ENCODE data around the gene PAH.

DNA sequence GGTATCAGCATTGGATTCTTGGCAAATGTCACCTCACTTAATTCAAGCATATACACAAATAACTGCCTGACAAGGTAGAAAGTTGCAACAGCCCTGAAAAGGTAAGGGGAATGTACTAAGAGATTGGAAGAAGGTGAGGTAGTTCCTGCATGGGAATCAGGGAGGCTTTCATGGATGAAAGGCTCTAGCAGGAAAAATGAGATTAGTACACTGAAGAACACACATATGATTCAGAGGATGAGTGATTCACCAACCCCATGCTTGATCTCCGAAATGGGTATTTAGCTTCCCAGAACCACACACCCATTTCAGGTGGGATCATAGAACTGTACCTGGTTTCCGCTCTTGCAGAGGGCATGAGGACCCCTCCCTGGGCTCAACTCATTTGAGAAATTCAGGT lies 65.8 kb downstream of the PAH start:
- TF ChIP-seq, protein P1, sequence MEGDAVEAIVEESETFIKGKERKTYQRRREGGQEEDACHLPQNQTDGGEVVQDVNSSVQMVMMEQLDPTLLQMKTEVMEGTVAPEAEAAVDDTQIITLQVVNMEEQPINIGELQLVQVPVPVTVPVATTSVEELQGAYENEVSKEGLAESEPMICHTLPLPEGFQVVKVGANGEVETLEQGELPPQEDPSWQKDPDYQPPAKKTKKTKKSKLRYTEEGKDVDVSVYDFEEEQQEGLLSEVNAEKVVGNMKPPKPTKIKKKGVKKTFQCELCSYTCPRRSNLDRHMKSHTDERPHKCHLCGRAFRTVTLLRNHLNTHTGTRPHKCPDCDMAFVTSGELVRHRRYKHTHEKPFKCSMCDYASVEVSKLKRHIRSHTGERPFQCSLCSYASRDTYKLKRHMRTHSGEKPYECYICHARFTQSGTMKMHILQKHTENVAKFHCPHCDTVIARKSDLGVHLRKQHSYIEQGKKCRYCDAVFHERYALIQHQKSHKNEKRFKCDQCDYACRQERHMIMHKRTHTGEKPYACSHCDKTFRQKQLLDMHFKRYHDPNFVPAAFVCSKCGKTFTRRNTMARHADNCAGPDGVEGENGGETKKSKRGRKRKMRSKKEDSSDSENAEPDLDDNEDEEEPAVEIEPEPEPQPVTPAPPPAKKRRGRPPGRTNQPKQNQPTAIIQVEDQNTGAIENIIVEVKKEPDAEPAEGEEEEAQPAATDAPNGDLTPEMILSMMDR (IDR thresholded peaks at IDR 0.05): no peak
- TF ChIP-seq ZFX (IDR thresholded peaks at IDR 0.05; ENCODE audit: borderline replicate concordance): no peak
